SK-N-SH (cell line): Measurements from ENCODE around the gene TBC1D12. TPM values are rescaled to one million over a fixed set of nuclear protein-coding genes. Genes with fewer than 3 reads are reported as not detected.

Experiments used
- CTCF ChIA-PET: fragments of 300-600, 350-600 bp; formaldehyde crosslinking; extraction: SDS; loops from one replicate; lab custom pipeline; 2021; lab: Yijun Ruan, JAX
- POLR2A ChIA-PET: fragments of 350-600 bp; sonication (Branson Sonifier 250); formaldehyde crosslinking; extraction: SDS; loops from one replicate; lab custom pipeline; 2020; ENCODE audit warnings: antibody characterized with exemption, inconsistent platforms; lab: Yijun Ruan, JAX
- DNase-seq: peaks from one replicate; pipeline ENCODE4 v3.0.0; 2012
- H2AFZ ChIP-seq: fragments of 200-600 bp; sonication (generic); 2 replicates; pipeline ENCODE4 v1.8.1; 2016; ENCODE audit warnings: antibody characterized with exemption, mild to moderate bottlenecking, low read depth
- H3F3A ChIP-seq: fragments of 200-600 bp; sonication (generic); replicated peaks from 2 replicates; pipeline ENCODE3; 2016; ENCODE audit warnings: antibody characterized with exemption, mild to moderate bottlenecking; ENCODE audit not compliant: insufficient read depth
- H3K27ac ChIP-seq, 2 experiments: fragments of 200-500 bp in 1 of 2; fragments of 200-600 bp in 1 of 2; sonication (Bioruptor generic) in 1 of 2; sonication (generic), shearing (Covaris generic) in 1 of 2; 2 replicates each; pipeline versions ENCODE4 v1.5.1 to v1.6.1; 2014 to 2016; ENCODE audit warnings: low read depth in 2 of 2, inconsistent platforms in 1 of 2, low read length in 1 of 2, mild to moderate bottlenecking in 1 of 2, mixed read lengths in 1 of 2
- H3K27me3 ChIP-seq: fragments of 200-600 bp; sonication (generic), shearing (Covaris generic); 2 replicates; pipeline ENCODE4 v1.6.1; 2016; ENCODE audit warnings: mixed run types; ENCODE audit not compliant: insufficient read depth
- H3K36me3 ChIP-seq, 2 experiments: fragments of 200-500 bp in 1 of 2; fragments of 200-600 bp in 1 of 2; sonication (Bioruptor generic) in 1 of 2; sonication (generic) in 1 of 2; replicated peaks in 1 of 2; 2 replicates each; pipeline versions ENCODE3 to v1.5.1; 2014 to 2016; ENCODE audit warnings: low read length in 1 of 2, mild to moderate bottlenecking in 1 of 2; ENCODE audit not compliant: insufficient read depth in 2 of 2, control insufficient read depth in 1 of 2
- H3K4me1 ChIP-seq, 2 experiments: fragments of 200-500 bp in 1 of 2; fragments of 200-600 bp in 1 of 2; sonication (Bioruptor generic) in 1 of 2; sonication (generic), shearing (Covaris generic) in 1 of 2; 2 replicates each; pipeline versions ENCODE4 v1.5.1 to v1.6.1; 2014 to 2016; ENCODE audit warnings: low read depth in 1 of 2, low read length in 1 of 2, mixed run types in 1 of 2; ENCODE audit not compliant: insufficient read depth in 2 of 2, control insufficient read depth in 1 of 2
- H3K4me2 ChIP-seq: fragments of 200-600 bp; sonication (generic), shearing (Covaris generic); 2 replicates; pipeline ENCODE4 v1.6.1; 2017; ENCODE audit warnings: mixed run types
- H3K4me3 ChIP-seq, 2 experiments: fragments of 200-500 bp in 1 of 2; fragments of 200-600 bp in 1 of 2; sonication (Bioruptor generic) in 1 of 2; sonication (generic), shearing (Covaris generic) in 1 of 2; 2 replicates each; pipeline versions ENCODE4 v1.5.1 to v1.8.1; 2014 to 2016; ENCODE audit warnings: low read depth in 2 of 2, inconsistent platforms in 1 of 2, low read length in 1 of 2, mild to moderate bottlenecking in 1 of 2, mixed read lengths in 1 of 2, moderate library complexity in 1 of 2
- H3K79me2 ChIP-seq: fragments of 200-600 bp; sonication (generic); 2 replicates; pipeline ENCODE4 v1.8.1; 2017; ENCODE audit warnings: mild to moderate bottlenecking; ENCODE audit not compliant: insufficient read depth
- H3K9ac ChIP-seq: fragments of 200-600 bp; sonication (generic); 2 replicates; pipeline ENCODE4 v1.6.1; 2017; ENCODE audit warnings: mixed run types
- H3K9me2 ChIP-seq: fragments of 200-600 bp; sonication (generic); 2 replicates; pipeline ENCODE4 v1.6.1; 2017; ENCODE audit warnings: mixed run types
- H3K9me3 ChIP-seq: fragments of 200-600 bp; sonication (generic); 2 replicates; pipeline ENCODE4 v1.6.1; 2017; ENCODE audit warnings: mixed run types, mild to moderate bottlenecking, moderate library complexity
- H4K20me1 ChIP-seq: fragments of 200-600 bp; sonication (generic); 2 replicates; pipeline ENCODE4 v1.6.1; 2017; ENCODE audit warnings: mild to moderate bottlenecking, mixed run types; ENCODE audit not compliant: insufficient read depth
- CHD2 ChIP-seq: fragments of 150-350 bp; IDR thresholded peaks from 2 replicates; pipeline ENCODE4 v1.6.1; 2018; ENCODE audit warnings: low read length; ENCODE audit not compliant: partially characterized antibody
- ELF1 ChIP-seq: IDR thresholded peaks from 2 replicates; pipeline ENCODE4 v1.4.0; 2012
- FOSL2 ChIP-seq: IDR thresholded peaks from 2 replicates; pipeline ENCODE4 v1.4.0; 2012; ENCODE audit warnings: low read depth, mild to moderate bottlenecking, moderate library complexity, borderline replicate concordance
- JUND ChIP-seq: IDR thresholded peaks from 2 replicates; pipeline ENCODE4 v1.4.0; 2012
- MEF2A ChIP-seq: IDR thresholded peaks from 2 replicates; pipeline ENCODE4 v1.4.0; 2012; ENCODE audit warnings: low read depth, borderline replicate concordance
- NRF1 ChIP-seq: IDR thresholded peaks from 2 replicates; pipeline ENCODE4 v1.6.1; 2012; ENCODE audit warnings: low read depth, mild to moderate bottlenecking, low read length
- RAD21 ChIP-seq: IDR thresholded peaks from 2 replicates; pipeline ENCODE4 v1.6.1; 2012; ENCODE audit warnings: mild to moderate bottlenecking, low read length
- RCOR1 ChIP-seq: fragments of 150-350 bp; IDR thresholded peaks from 2 replicates; pipeline ENCODE4 v1.6.1; 2017; ENCODE audit warnings: antibody characterized with exemption, low read length
- TAF1 ChIP-seq: IDR thresholded peaks from 2 replicates; pipeline ENCODE4 v1.6.1; 2012; ENCODE audit warnings: low read depth, mild to moderate bottlenecking, low read length, moderate library complexity, borderline replicate concordance
- WGBS: methylation state at CpG from one replicate; pipeline ENCODE4 v1.1.6; 2017; ENCODE audit warnings: low lambda C conversion rate; 5-methylcytosine and 5-hydroxymethylcytosine counted together
- polyA plus RNA-seq, 3 experiments: library from polyadenylated mRNA; depleted of rRNA; stranded (reverse); fragments of >200 nt; gene quantifications; 2 replicates each; pipeline ENCODE4 v1.2.3, GENCODE V29; 2012
- TF ChIP-seq, protein P1 (sequence below): IDR thresholded peaks from 2 replicates; pipeline ENCODE4 v1.4.0; 2012; ENCODE audit warnings: low read depth, borderline replicate concordance
- TF ChIP-seq, protein P2 (sequence below): IDR thresholded peaks from 2 replicates; pipeline ENCODE4 v1.4.0; 2012; ENCODE audit warnings: low read depth
- TF ChIP-seq, protein P3 (sequence below): fragments of 200-600 bp; sonication (generic); IDR thresholded peaks from 2 replicates; pipeline ENCODE4 v1.6.1; 2017; ENCODE audit warnings: antibody characterized with exemption, mild to moderate bottlenecking, moderate library complexity
- TF ChIP-seq, protein P4 (sequence below): IDR thresholded peaks from 2 replicates; pipeline ENCODE4; 2012
- TF ChIP-seq, protein P5 (sequence below): IDR thresholded peaks from 2 replicates; pipeline ENCODE4 v1.6.1; 2012; ENCODE audit warnings: mild to moderate bottlenecking, low read depth, low read length, moderate library complexity

Gene TBC1D12
- polyA plus RNA-seq, 1 of the 3 experiments (the other 2 are of a cell fraction) = 1.8 TPM

DNA sequence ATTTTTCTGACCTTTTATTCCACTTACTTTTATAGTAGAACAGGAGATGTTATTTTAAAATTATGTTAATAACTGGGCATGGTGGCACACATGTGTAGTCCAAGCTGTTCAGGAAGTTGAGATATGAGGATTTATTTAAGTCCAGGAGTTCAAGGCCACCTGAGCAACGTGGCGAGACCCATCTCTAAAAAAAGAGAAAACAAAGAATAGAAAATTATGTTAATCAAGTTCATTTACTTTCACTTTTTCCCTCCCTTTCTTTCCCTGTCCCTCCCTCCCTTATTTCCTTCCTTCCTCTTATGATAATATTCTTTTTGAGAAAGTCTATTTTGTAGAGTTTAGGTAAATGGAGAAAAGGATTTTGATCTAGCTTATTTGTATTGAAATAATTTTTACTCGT lies 94.3 kb downstream of the TBC1D12 start:
- no peak overlapping the region for H3K27ac ChIP-seq
- ChIA-PET POLR2A (no interaction called here), CTCF (interaction anchor here (1.4 kb wide), 1 partner anchor 9 kb away, joined by 3 read pairs; no protein-coding TSS in a partner anchor)
- no peaks in the 10 kb centered on the region for H3K79me2 ChIP-seq
- H3K9me3 ChIP-seq = no peaks in the 10 kb centered on the region
- no peak overlapping the region for H3K4me3 ChIP-seq
- no peaks in the 10 kb centered on the region for H3K27me3 ChIP-seq
- H2AFZ ChIP-seq = no peak overlapping the region
- DNase-seq = no peak
- H3K4me1 ChIP-seq = no peaks in the 10 kb centered on the region; a peak in 1 of 4 replicates
- WGBS = 90% methylated on average over 3 of the region's 3 CpGs
- no peak overlapping the region for H3K9ac ChIP-seq
- no peaks in the 10 kb centered on the region for H4K20me1 ChIP-seq
- H3K4me2 ChIP-seq = no peak overlapping the region
- TF ChIP-seq NRF1 = no peak
- no peak for TF ChIP-seq FOSL2
- TF ChIP-seq MEF2A = no peak
- TF ChIP-seq, protein P1, sequence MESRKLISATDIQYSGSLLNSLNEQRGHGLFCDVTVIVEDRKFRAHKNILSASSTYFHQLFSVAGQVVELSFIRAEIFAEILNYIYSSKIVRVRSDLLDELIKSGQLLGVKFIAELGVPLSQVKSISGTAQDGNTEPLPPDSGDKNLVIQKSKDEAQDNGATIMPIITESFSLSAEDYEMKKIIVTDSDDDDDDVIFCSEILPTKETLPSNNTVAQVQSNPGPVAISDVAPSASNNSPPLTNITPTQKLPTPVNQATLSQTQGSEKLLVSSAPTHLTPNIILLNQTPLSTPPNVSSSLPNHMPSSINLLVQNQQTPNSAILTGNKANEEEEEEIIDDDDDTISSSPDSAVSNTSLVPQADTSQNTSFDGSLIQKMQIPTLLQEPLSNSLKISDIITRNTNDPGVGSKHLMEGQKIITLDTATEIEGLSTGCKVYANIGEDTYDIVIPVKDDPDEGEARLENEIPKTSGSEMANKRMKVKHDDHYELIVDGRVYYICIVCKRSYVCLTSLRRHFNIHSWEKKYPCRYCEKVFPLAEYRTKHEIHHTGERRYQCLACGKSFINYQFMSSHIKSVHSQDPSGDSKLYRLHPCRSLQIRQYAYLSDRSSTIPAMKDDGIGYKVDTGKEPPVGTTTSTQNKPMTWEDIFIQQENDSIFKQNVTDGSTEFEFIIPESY = no peak
- no peak for TF ChIP-seq RAD21
- TF ChIP-seq JUND = no peak
- TF ChIP-seq, protein P2, sequence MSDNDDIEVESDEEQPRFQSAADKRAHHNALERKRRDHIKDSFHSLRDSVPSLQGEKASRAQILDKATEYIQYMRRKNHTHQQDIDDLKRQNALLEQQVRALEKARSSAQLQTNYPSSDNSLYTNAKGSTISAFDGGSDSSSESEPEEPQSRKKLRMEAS = no peak
- no peak for TF ChIP-seq ELF1
- TF ChIP-seq RCOR1 = no peak
- no peak for TF ChIP-seq TAF1
- TF ChIP-seq, protein P3, sequence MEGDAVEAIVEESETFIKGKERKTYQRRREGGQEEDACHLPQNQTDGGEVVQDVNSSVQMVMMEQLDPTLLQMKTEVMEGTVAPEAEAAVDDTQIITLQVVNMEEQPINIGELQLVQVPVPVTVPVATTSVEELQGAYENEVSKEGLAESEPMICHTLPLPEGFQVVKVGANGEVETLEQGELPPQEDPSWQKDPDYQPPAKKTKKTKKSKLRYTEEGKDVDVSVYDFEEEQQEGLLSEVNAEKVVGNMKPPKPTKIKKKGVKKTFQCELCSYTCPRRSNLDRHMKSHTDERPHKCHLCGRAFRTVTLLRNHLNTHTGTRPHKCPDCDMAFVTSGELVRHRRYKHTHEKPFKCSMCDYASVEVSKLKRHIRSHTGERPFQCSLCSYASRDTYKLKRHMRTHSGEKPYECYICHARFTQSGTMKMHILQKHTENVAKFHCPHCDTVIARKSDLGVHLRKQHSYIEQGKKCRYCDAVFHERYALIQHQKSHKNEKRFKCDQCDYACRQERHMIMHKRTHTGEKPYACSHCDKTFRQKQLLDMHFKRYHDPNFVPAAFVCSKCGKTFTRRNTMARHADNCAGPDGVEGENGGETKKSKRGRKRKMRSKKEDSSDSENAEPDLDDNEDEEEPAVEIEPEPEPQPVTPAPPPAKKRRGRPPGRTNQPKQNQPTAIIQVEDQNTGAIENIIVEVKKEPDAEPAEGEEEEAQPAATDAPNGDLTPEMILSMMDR = no peak
- TF ChIP-seq, protein P4, sequence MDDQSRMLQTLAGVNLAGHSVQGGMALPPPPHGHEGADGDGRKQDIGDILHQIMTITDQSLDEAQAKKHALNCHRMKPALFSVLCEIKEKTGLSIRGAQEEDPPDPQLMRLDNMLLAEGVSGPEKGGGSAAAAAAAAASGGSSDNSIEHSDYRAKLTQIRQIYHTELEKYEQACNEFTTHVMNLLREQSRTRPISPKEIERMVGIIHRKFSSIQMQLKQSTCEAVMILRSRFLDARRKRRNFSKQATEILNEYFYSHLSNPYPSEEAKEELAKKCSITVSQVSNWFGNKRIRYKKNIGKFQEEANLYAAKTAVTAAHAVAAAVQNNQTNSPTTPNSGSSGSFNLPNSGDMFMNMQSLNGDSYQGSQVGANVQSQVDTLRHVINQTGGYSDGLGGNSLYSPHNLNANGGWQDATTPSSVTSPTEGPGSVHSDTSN = no peak
- TF ChIP-seq, protein P5, sequence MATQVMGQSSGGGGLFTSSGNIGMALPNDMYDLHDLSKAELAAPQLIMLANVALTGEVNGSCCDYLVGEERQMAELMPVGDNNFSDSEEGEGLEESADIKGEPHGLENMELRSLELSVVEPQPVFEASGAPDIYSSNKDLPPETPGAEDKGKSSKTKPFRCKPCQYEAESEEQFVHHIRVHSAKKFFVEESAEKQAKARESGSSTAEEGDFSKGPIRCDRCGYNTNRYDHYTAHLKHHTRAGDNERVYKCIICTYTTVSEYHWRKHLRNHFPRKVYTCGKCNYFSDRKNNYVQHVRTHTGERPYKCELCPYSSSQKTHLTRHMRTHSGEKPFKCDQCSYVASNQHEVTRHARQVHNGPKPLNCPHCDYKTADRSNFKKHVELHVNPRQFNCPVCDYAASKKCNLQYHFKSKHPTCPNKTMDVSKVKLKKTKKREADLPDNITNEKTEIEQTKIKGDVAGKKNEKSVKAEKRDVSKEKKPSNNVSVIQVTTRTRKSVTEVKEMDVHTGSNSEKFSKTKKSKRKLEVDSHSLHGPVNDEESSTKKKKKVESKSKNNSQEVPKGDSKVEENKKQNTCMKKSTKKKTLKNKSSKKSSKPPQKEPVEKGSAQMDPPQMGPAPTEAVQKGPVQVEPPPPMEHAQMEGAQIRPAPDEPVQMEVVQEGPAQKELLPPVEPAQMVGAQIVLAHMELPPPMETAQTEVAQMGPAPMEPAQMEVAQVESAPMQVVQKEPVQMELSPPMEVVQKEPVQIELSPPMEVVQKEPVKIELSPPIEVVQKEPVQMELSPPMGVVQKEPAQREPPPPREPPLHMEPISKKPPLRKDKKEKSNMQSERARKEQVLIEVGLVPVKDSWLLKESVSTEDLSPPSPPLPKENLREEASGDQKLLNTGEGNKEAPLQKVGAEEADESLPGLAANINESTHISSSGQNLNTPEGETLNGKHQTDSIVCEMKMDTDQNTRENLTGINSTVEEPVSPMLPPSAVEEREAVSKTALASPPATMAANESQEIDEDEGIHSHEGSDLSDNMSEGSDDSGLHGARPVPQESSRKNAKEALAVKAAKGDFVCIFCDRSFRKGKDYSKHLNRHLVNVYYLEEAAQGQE = no peak
- no peak for TF ChIP-seq CHD2
- peaks cover 0 to 13% of the 10 kb centered on the region in 2 experiments for H3K36me3 ChIP-seq
- H3K9me2 ChIP-seq = no peaks in the 10 kb centered on the region
- H3F3A ChIP-seq = peaks cover 9% of the 10 kb centered on the region
